ENCODE data around the gene DEUP1.

Gene DEUP1

DNA sequence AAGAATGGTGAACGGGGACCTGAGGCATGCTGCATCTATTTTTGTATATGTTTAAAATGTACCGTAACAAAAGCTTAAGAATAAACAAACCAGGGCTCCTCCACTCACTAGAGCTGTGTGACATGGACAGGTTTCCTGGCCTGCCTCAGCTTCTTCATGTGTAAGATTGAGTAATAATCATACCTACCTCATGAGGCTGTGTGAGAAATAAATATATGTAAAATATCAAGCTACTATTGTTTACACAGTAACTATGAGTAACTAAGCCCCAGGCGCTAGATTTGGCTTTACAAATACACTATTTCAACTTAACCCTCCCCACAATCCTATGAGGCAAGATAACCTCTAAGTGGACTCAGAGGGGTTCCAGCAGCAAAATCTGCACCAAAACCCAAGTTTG lies 146.3 kb downstream of the DEUP1 start:
- Histone ChIP-seq H3K36me3 (peaks cover 50% of the 10 kb centered on the region), H3K4me1 (no peaks in the 10 kb centered on the region; the same call in 1 of the 2 replicates), H3K4me3 (no peak overlapping the region), H3K9me3 (no peaks in the 10 kb centered on the region; the same call in 1 of the 2 replicates), H3K4me2 (no peak overlapping the region), H3K9ac (no peak overlapping the region), H3K27me3 (no peaks in the 10 kb centered on the region), H4K20me1 (no peaks in the 10 kb centered on the region), H3K27ac (no peak overlapping the region)
- no peak for TF ChIP-seq Cebpa-rat (IDR thresholded peaks at IDR 0.05)

DNA sequence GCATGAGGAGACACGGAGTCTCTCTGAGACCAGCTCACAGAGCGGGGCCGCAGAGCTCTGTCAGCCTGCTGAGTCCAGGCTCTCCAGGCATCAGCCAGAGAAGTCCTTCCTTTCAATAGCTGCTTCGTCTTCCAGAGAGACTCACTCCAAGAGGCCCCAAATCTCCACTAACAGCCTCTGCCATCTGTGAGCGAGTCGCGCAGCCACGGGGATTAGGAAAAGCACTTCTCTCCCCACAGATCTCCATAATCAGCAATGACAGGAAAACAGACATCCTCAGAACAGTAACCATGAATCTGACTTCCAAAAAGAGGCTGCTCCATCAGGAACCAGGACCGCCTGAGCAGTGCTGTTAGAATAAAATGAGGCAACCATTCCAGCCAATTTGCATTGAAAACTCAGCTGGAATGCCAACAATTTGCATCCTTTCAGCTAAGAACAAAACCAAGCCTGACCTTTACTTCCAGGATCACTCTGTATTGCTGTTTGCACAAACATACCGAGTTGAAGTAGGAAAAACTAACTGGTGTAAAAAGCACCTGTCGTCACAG lies 147.2 kb downstream of the DEUP1 start:
- Histone ChIP-seq H3K4me1 (no peaks in the 10 kb centered on the region; the same call in 1 of the 2 replicates), H3K4me3 (no peak overlapping the region), H3K4me2 (no peak overlapping the region), H3K36me3 (peaks cover 60% of the 10 kb centered on the region), H3K9ac (no peak overlapping the region), H4K20me1 (no peaks in the 10 kb centered on the region), H3K27me3 (no peaks in the 10 kb centered on the region), H3K9me3 (no peaks in the 10 kb centered on the region; the same call in 1 of the 2 replicates), H3K27ac (no peak overlapping the region)
- TF ChIP-seq Cebpa-rat (IDR thresholded peaks at IDR 0.05) = no peak

DNA sequence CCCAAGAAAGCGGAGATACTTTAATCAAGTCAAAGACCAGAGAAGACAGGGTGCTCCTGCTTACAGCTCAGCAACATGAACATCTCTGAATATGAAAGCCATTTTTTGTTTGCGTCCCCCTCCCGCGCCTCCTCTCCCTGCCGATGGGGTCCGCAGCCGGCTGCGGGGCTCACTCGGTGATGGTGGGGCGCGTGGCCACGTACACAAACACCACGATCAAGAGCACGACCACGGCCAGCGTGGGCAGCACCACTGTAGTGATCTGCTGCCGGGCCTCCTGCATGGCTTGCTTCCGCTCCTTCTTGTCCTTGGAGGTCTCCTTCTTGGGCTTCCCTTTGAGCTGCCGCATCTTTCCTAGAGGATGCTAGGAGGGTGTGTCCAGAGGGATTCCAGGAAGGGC lies 148.3 kb downstream of the DEUP1 start:
- no peak for TF ChIP-seq Cebpa-rat (IDR thresholded peaks at IDR 0.05)
- 0 out of 2 replicates have a peak, but pooled peaks cover 4% of the 10 kb centered on the region for H4K20me1 ChIP-seq
- H3K4me3 ChIP-seq = no peak overlapping the region
- peaks cover 69% of the 10 kb centered on the region for H3K36me3 ChIP-seq
- no peak overlapping the region for H3K27ac ChIP-seq
- no peaks in the 10 kb centered on the region for H3K27me3 ChIP-seq
- H3K9me3 ChIP-seq = no peaks in the 10 kb centered on the region; the same call in 1 of the 2 replicates
- H3K9ac ChIP-seq = no peak overlapping the region
- H3K4me1 ChIP-seq = no peaks in the 10 kb centered on the region
- no peak overlapping the region for H3K4me2 ChIP-seq

DNA sequence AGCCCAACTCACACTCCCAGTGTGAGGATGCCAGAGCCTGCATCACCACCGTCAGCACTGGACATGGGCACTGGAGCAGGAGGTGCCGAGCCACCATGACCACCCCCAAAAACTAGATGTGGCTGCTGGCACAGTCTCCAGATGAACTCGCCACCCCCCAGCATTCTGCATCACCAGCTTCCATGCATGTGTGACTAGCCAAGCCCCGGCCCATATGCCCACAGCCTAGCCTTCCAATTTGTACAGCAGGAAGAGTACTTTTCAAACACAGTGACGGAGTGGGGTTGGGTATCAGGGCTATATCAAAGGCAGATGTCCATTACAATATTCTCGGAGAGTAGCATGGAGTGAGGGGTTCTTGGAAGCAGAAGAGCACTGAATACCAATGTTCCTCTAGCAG lies 149.7 kb downstream of the DEUP1 start:
- Histone ChIP-seq H3K9me3 (no peaks in the 10 kb centered on the region), H3K36me3 (peaks cover 72% of the 10 kb centered on the region), H3K27me3 (no peaks in the 10 kb centered on the region), H3K4me2 (no peak overlapping the region), H3K4me3 (no peak overlapping the region), H4K20me1 (0 out of 2 replicates have a peak, but pooled peaks cover 6% of the 10 kb centered on the region), H3K4me1 (no peaks in the 10 kb centered on the region), H3K27ac (no peak overlapping the region), H3K9ac (no peak overlapping the region)
- no peak for TF ChIP-seq Cebpa-rat (IDR thresholded peaks at IDR 0.05)

DNA sequence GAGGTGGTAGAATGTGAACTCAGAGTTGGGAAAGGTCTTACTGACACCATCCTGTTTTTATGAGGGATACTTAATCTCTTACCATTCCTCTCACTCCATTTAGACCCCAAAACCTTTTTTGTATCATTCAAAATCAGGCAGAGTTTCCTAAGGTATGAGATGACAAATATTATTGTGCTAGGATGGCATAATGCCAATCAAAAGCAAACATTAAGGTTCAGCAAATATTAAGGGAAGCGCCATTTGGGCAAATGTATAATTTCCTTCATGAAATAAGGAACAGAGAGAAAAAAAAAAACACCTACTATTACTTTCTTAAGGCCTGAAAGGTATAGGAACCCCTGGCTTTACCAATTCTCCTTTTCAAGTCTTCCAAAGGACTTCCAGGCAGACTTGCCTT lies 150.2 kb downstream of the DEUP1 start:
- H3K4me2 ChIP-seq = no peak overlapping the region

DNA sequence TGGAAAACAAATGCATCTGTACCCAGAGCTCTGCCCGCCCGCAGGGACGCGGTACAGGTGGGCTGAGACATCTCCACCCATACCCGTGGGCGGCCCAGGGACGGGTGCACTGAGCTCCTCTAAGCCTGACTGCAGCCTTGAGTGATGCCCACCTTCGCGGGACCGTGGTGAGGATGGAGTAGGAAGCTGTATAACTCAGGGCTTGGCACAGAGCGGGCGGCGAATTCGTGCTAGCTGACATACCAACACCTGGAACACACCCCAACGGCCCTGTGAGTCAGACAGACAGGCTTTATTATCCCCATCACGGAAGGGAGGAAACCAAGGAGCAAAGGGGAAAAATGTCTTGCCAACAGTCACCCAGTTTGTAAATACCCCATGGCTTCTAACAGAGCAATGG lies 150.7 kb downstream of the DEUP1 start:
- Histone ChIP-seq H3K27me3 (no peaks in the 10 kb centered on the region), H3K36me3 (peaks cover 70% of the 10 kb centered on the region), H3K4me1 (no peaks in the 10 kb centered on the region), H3K4me3 (no peak overlapping the region), H3K9ac (no peak overlapping the region), H3K9me3 (no peaks in the 10 kb centered on the region), H3K27ac (no peak overlapping the region), H4K20me1 (0 out of 2 replicates have a peak, but pooled peaks cover 6% of the 10 kb centered on the region), H3K4me2 (no peak overlapping the region)
- TF ChIP-seq Cebpa-rat (IDR thresholded peaks at IDR 0.05) = no peak

More for the DNA sequence above, 150.2 kb downstream of the DEUP1 start:
- no peaks in the 10 kb centered on the region for H3K9me3 ChIP-seq
- H3K27me3 ChIP-seq = no peaks in the 10 kb centered on the region
- H3K27ac ChIP-seq = no peak overlapping the region
- H3K4me1 ChIP-seq = no peaks in the 10 kb centered on the region
- 0 out of 2 replicates have a peak, but pooled peaks cover 6% of the 10 kb centered on the region for H4K20me1 ChIP-seq
- H3K9ac ChIP-seq = no peak overlapping the region
- no peak overlapping the region for H3K4me3 ChIP-seq
- TF ChIP-seq Cebpa-rat (IDR thresholded peaks at IDR 0.05) = no peak
- H3K36me3 ChIP-seq = peaks cover 70% of the 10 kb centered on the region

DNA sequence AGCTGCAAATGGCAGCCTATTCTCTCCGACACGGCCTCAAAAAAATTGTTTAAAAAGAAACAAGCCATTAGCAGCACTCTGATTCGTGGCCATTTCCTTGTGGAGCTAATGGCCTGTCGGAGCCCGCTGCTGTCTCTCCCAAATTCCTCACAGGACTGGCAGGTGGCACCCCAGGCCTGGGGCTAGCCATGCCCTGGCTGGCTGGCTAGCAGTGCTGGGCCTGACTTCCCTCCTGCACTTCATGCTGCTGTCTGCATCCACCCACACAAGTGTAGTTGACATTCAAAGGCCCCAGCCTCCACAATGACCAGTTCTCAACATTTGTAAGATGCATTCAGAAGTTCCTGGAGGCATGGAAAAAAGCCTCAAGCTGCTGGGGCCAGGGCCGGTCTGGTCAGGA lies 151.2 kb downstream of the DEUP1 start:
- Histone ChIP-seq H3K4me2 (no peak overlapping the region), H4K20me1 (0 out of 2 replicates have a peak, but pooled peaks cover 6% of the 10 kb centered on the region), H3K27ac (no peak overlapping the region), H3K9me3 (no peaks in the 10 kb centered on the region), H3K27me3 (no peaks in the 10 kb centered on the region), H3K9ac (no peak overlapping the region), H3K36me3 (peaks cover 70% of the 10 kb centered on the region), H3K4me1 (no peaks in the 10 kb centered on the region), H3K4me3 (no peak overlapping the region)
- TF ChIP-seq Cebpa-rat (IDR thresholded peaks at IDR 0.05) = no peak

DNA sequence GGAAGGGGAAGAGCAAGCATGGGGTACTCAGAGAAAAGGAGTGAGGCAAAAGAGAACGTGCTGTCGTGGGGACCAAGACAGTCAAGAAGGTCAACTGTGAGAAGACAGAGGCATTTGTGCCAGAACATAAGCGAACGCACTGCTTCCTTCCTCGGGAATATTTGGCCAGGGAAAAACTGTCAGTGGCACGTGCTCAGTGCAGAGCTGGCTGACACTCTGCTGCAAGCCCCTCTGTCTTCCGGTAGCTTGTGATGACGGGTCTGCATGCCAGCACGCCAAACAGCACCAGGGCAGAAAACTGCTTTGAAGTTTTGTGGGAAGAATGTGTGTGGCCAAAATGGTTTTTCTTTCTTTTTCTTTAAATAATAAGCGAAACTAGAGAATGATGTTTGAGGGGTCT lies 152.0 kb downstream of the DEUP1 start:
- no peaks in the 10 kb centered on the region for H3K27me3 ChIP-seq
- 0 out of 2 replicates have a peak, but pooled peaks cover 6% of the 10 kb centered on the region for H4K20me1 ChIP-seq
- no peak overlapping the region for H3K4me2 ChIP-seq
- TF ChIP-seq Cebpa-rat (IDR thresholded peaks at IDR 0.05) = no peak
- no peak overlapping the region for H3K9ac ChIP-seq
- H3K27ac ChIP-seq = no peak overlapping the region
- no peak overlapping the region for H3K4me3 ChIP-seq
- H3K9me3 ChIP-seq = no peaks in the 10 kb centered on the region
- H3K4me1 ChIP-seq = no peaks in the 10 kb centered on the region
- H3K36me3 ChIP-seq = peaks cover 63% of the 10 kb centered on the region

DNA sequence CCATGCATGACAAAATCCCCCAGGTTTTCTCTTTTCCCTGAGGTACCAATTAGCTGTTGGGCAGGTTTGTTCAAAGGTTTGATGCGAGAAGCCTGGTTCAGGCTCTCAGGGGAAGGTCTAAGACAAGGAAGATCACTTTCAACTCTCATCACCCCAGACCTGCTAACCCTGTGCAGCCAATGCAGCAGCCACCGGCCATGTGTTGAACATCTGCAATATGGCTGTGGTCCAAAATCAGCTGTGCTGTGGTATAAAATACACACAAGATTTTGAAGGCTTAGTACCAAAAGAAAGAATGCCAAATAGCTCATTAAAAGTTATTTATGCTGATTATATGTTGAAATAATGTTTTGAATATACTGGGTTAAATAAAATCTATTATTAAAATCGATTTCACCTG lies 154.2 kb downstream of the DEUP1 start:
- no peaks in the 10 kb centered on the region for H3K9me3 ChIP-seq
- no peak overlapping the region for H3K9ac ChIP-seq
- no peaks in the 10 kb centered on the region for H3K4me1 ChIP-seq
- peaks cover 56% of the 10 kb centered on the region for H3K36me3 ChIP-seq
- TF ChIP-seq Cebpa-rat (IDR thresholded peaks at IDR 0.05) = no peak
- no peak overlapping the region for H3K4me2 ChIP-seq
- no peak overlapping the region for H3K4me3 ChIP-seq
- H4K20me1 ChIP-seq = 0 out of 2 replicates have a peak, but pooled peaks cover 6% of the 10 kb centered on the region
- H3K27me3 ChIP-seq = no peaks in the 10 kb centered on the region
- no peak overlapping the region for H3K27ac ChIP-seq

DNA sequence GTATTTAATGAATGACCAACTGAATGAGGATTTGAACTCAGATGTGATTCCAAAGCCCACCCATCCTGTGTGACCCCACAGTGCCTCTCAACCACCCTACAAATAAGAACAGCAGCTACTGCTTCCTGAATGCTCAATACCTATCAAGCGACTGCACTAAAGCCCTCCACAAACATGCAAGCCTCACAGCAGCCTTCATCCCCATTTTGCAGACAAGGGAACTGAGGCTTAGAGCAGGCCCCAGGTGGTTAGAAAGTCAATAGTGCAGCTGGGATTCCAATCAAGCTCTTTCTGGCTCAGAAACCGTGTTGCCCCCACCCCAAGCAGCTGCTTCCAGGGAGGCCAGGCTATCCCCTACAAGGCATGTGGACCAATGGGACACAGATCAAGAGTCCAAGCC lies 155.4 kb downstream of the DEUP1 start:
- Histone ChIP-seq H3K4me3 (no peak overlapping the region), H3K27ac (no peak overlapping the region), H3K36me3 (peaks cover 54% of the 10 kb centered on the region), H3K4me1 (no peaks in the 10 kb centered on the region), H4K20me1 (0 out of 2 replicates have a peak, but pooled peaks cover 6% of the 10 kb centered on the region), H3K9me3 (no peaks in the 10 kb centered on the region), H3K27me3 (no peaks in the 10 kb centered on the region), H3K9ac (no peak overlapping the region), H3K4me2 (no peak overlapping the region)
- TF ChIP-seq Cebpa-rat (IDR thresholded peaks at IDR 0.05) = no peak
